ENCODE data around the gene SDC4. TPM values are rescaled to one million over a fixed set of nuclear protein-coding genes. Genes with fewer than 3 reads are reported as not detected.

Gene SDC4
- total and polyA plus RNA-seq, 10 of the 15 experiments (the other 5 are each of a cell fraction or from before 2014, with no cell fraction given), result 0.52 to 11.3 (median 1.4) TPM

DNA sequence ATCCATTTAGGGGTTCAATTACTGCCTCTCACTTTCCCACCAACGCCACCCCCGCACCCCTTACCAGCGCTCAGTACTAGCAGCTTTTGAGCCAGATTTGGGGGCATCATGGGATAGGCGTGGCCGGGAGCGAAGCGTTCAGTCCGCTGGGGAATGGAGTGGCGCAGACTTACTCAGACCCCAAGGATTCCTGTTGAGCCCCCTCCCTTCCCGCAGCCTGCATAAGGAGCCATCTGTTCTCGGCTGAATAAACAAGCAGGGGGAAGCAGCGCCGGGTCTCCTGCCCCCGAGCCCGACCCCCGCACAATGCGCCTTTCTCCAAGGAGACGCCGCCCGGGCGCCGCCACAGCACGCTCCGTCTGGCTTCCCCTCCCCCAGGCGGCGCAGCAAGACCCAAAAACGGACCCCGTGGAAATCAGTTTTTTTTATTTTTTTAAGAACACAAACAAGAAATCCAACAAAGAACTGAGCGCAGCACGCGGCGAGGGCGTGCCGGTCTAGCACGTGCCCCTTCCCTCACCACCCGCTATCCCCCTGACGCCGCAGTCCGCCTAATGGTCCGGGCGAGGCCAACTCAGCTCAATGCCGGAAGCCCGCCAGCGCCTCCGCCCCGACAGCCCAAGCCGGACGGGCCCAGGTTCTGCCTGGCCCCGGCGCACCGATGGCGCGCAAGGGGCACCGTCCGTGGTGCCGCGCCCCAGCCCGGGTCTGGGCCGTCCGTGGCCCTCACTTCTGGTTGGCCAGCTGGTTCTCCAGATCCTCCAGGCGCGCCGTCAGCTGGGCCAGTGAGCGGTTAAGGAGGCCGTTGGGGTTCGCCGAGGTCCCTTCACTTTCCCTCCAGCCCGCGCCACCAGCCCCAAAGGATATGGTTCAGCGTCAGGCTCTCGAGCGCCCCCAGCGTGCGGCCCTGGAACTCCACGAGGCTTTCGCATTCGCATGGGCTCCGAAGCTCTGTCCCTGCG, 54.9 kb downstream of the SDC4 start (continued):
- peak in 1 of 2 experiments; percentile 77; a peak in 2 of 4 replicates for TF ChIP-seq BHLHE40 (IDR thresholded peaks at IDR 0.05; ENCODE audit: borderline replicate concordance in 1 of 2, low read depth in 2 of 2, low read length in 1 of 2)
- no peak for TF ChIP-seq YBX1 (IDR thresholded peaks at IDR 0.05)
- TF ChIP-seq YY1 (IDR thresholded peaks at IDR 0.05; ENCODE audit: low read depth, low read length), result 0 out of 2 replicates have a peak, but pooled peaks have one; percentile 37
- TF ChIP-seq, protein P1, sequence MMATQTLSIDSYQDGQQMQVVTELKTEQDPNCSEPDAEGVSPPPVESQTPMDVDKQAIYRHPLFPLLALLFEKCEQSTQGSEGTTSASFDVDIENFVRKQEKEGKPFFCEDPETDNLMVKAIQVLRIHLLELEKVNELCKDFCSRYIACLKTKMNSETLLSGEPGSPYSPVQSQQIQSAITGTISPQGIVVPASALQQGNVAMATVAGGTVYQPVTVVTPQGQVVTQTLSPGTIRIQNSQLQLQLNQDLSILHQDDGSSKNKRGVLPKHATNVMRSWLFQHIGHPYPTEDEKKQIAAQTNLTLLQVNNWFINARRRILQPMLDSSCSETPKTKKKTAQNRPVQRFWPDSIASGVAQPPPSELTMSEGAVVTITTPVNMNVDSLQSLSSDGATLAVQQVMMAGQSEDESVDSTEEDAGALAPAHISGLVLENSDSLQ (IDR thresholded peaks at IDR 0.05), result no peak

DNA sequence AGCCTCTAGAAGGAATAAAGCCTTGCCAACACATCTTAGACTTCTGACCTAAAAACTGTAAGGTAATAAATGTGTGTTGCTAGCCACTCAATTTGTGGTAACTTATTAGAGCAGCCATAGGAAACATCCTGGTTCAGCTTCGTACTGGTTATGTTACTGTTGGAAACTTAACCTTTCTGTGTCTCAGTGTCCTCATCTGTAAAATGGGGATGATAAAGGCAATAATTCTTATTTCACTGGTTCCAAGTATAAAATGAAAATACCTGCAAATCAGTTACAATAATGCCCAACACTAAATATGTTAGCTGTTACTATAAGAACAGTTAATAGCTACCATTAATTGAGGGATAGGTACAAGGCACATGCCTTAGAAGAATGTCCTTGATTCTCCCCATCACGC, 55.9 kb downstream of the SDC4 start:
- Histone ChIP-seq H2AFZ (ENCODE audit: control insufficient read depth, low read depth, low read length) (no peak overlapping the region), H3K9me3 (replicated peaks; ENCODE audit: control insufficient read depth, insufficient read depth, low read length) (no peaks in the 10 kb centered on the region; the same call in 2 of the 3 replicates), H3K36me3 (ENCODE audit: control insufficient read depth in 2 of 2, insufficient read depth in 2 of 2, low read length in 1 of 2) (no peaks in the 10 kb centered on the region), H3K4me1 (ENCODE audit: control insufficient read depth, insufficient read depth, low read length) (no peaks in the 10 kb centered on the region), H3K4me3 (no peak overlapping the region), H3K27me3 (replicated peaks in 1 of 2; ENCODE audit: control insufficient read depth in 2 of 2, insufficient read depth in 2 of 2, low read length in 1 of 2) (peaks cover 6 to 7% of the 10 kb centered on the region in 2 experiments; a peak in 3 of 4 replicates), H3K27ac (ENCODE audit: control insufficient read depth, insufficient read depth) (no peak overlapping the region), H3K79me2 (ENCODE audit: control insufficient read depth, insufficient read depth, low read length) (no peaks in the 10 kb centered on the region), H3K9ac (ENCODE audit: control insufficient read depth, insufficient read depth, low read length) (no peak overlapping the region), H4K20me1 (ENCODE audit: control insufficient read depth, insufficient read depth) (no peaks in the 10 kb centered on the region), H3K4me2 (ENCODE audit: control insufficient read depth, insufficient read depth) (no peak overlapping the region)
- ChIA-PET CTCF (interaction anchor here (0.7 to 6.3 kb wide), 21 partner anchors 10 to 479 kb away, joined by 3 to 53 read pairs (median 5); partner anchors contain the start of genes SYS1 and WFDC12), SMC1A (ENCODE audit: uncharacterized antibody, unreplicated experiment) (interaction anchor here (0.6 to 2.9 kb wide), 9 partner anchors 8 to 623 kb away, joined by 3 to 14 read pairs (median 4); no protein-coding TSS in a partner anchor), RAD21 (ENCODE audit: unreplicated experiment) (interaction anchor here (1.0 to 1.3 kb wide), 2 partner anchors 248 to 479 kb away, joined by 3 read pairs; no protein-coding TSS in a partner anchor), POLR2A (interaction anchor here (0.6 kb wide), 1 partner anchor 20 kb away, joined by 4 read pairs; no protein-coding TSS in a partner anchor)
- FAIRE-seq (no peak), ATAC-seq (no peak), DNase-seq (ENCODE audit: low read depth, low spot score) (no peak)
- intact Hi-C loops (cut with micrococcal nuclease; ENCODE audit: unreplicated experiment), result loop anchor here (5.0 kb wide), 4 partner anchors 155 to 255 kb away; no protein-coding TSS in a partner anchor
- WGBS (ENCODE audit: insufficient coverage, insufficient replicate concordance, low lambda C conversion rate, missing lambda C conversion rate), result 16% methylated on average over 2 of the region's 2 CpGs
- in situ Hi-C loops (cut with MboI), result no loop called here
- BruUV-seq (replicated peaks), result no TSS peak
- TF ChIP-seq IRF4 (IDR thresholded peaks at IDR 0.05; ENCODE audit: low read depth, low read length), result no peak
- TF ChIP-seq YY1 (IDR thresholded peaks at IDR 0.05; ENCODE audit: low read depth, low read length), result no peak
- TF ChIP-seq RB1 (IDR thresholded peaks at IDR 0.05; ENCODE audit: borderline replicate concordance), result no peak
- no peak for TF ChIP-seq DPF2 (IDR thresholded peaks at IDR 0.05)
- TF ChIP-seq ETV6 (conservative IDR thresholded peaks at IDR 0.05 in 1 of 2, IDR thresholded peaks at IDR 0.05 in 1 of 2; ENCODE audit: borderline replicate concordance in 1 of 2, low read depth in 1 of 2), result no peak
- no peak for TF ChIP-seq RELA (IDR thresholded peaks at IDR 0.05; ENCODE audit: borderline replicate concordance, partially characterized antibody)
- TF ChIP-seq, protein P2, sequence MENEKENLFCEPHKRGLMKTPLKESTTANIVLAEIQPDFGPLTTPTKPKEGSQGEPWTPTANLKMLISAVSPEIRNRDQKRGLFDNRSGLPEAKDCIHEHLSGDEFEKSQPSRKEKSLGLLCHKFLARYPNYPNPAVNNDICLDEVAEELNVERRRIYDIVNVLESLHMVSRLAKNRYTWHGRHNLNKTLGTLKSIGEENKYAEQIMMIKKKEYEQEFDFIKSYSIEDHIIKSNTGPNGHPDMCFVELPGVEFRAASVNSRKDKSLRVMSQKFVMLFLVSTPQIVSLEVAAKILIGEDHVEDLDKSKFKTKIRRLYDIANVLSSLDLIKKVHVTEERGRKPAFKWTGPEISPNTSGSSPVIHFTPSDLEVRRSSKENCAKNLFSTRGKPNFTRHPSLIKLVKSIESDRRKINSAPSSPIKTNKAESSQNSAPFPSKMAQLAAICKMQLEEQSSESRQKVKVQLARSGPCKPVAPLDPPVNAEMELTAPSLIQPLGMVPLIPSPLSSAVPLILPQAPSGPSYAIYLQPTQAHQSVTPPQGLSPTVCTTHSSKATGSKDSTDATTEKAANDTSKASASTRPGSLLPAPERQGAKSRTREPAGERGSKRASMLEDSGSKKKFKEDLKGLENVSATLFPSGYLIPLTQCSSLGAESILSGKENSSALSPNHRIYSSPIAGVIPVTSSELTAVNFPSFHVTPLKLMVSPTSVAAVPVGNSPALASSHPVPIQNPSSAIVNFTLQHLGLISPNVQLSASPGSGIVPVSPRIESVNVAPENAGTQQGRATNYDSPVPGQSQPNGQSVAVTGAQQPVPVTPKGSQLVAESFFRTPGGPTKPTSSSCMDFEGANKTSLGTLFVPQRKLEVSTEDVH (IDR thresholded peaks at IDR 0.05; ENCODE audit: low read depth, partially characterized antibody), result no peak
- TF ChIP-seq, protein P3, sequence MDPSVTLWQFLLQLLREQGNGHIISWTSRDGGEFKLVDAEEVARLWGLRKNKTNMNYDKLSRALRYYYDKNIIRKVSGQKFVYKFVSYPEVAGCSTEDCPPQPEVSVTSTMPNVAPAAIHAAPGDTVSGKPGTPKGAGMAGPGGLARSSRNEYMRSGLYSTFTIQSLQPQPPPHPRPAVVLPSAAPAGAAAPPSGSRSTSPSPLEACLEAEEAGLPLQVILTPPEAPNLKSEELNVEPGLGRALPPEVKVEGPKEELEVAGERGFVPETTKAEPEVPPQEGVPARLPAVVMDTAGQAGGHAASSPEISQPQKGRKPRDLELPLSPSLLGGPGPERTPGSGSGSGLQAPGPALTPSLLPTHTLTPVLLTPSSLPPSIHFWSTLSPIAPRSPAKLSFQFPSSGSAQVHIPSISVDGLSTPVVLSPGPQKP (IDR thresholded peaks at IDR 0.05; ENCODE audit: low read depth, low read length), result no peak
- TF ChIP-seq ESRRA (IDR thresholded peaks at IDR 0.05; ENCODE audit: low read length), result no peak
- TF ChIP-seq NFYA (IDR thresholded peaks at IDR 0.05; ENCODE audit: borderline replicate concordance, low read depth, low read length), result no peak

Data from GM12878 (cell line).